Astrocyte of the spinal cord (primary cell): ENCODE measurements around the gene HYDIN.

Source experiments
- DNase-seq: peaks from one replicate; pipeline ENCODE4 v3.0.0; 2011; ENCODE audit warnings: low read depth, low spot score
- H3K4me3 ChIP-seq: 2 replicates; pipeline ENCODE4 v1.5.1; 2011; ENCODE audit warnings: low read depth, mild to moderate bottlenecking, low read length, moderate library complexity
- CTCF ChIP-seq: IDR thresholded peaks from 2 replicates; pipeline ENCODE4 v1.5.1; 2012; ENCODE audit warnings: low read depth, mild to moderate bottlenecking, low read length, inconsistent platforms
- in situ Hi-C: cut with HindIII; loops from 2 replicates; pipeline ENCODE4 v1.10.0; 2017; ENCODE audit warnings: low sequenced_read_pairs

The HYDIN gene

GRCh38 chr16:70803319-70803718 is 427.2 kb downstream of the HYDIN start:
- in situ Hi-C loops = no loop called here
- no peak for DNase-seq
- no peak for TF ChIP-seq CTCF
- no peak overlapping the region for H3K4me3 ChIP-seq

DNA sequence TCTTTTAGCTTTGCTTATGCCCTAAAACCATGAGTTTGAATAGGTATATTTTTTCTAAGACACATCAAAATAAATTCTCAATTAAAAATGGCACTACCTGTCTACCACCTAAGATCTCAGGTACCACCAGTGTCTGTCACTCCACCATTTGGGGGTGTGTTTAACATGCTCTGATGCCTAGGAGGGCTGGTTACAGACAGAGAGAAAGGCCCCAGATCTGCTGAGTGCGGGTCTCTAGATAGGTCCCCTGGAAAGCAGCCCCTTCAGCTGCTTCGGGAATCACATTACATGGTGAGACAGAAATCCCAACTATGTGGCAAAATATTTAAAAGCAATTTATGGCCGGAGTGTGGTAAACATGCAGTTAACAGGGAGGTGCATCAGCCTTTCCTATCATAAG is 428.9 kb downstream of the HYDIN start:
- no peak overlapping the region for H3K4me3 ChIP-seq
- in situ Hi-C loops = no loop called here
- DNase-seq = no peak
- no peak for TF ChIP-seq CTCF

DNA sequence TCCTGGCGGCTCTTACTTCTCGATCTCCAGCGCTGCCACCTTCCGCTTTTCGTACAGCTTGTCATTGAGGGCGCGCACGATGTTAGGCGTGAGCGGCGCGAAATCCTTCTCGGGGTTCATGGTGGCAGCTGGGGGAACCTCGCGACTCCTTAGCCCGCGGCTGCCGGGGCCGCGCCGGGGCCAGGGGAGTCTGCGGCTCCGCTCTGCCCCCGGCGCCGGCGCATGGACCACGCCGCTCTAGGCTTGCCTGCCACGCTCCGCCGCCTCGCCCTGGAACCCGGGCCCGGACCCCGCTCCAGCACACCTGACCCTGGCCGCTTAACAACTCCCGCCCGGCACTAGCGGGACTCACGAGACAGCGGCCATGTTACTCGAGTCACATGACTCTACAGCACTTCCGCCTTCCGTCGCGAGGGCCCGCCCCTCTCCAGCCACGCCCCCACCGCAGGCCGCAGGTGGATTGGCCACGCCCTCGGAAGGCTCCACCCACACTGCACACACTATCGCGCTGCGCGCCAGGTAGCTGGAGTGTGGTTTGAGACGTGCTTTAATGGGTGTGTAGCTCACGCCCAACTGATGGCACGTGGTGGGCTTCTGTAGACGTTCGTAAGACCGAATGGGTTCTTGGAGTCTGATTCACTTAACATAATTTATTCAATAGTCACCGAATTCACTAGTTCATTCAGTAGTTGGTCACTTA is 429.6 kb downstream of the HYDIN start, which contains the start of gene VAC14:
VAC14 (minus strand) TSS at position 378 of the 700 bp plus-strand sequence; CDS start at position 120, 258 bp downstream.
- H3K4me3 ChIP-seq = peak within 1 kb of the TSS; percentile 74
- TF ChIP-seq CTCF = no peak
- peak; percentile 83 for DNase-seq
- in situ Hi-C loops = no loop called here

DNA sequence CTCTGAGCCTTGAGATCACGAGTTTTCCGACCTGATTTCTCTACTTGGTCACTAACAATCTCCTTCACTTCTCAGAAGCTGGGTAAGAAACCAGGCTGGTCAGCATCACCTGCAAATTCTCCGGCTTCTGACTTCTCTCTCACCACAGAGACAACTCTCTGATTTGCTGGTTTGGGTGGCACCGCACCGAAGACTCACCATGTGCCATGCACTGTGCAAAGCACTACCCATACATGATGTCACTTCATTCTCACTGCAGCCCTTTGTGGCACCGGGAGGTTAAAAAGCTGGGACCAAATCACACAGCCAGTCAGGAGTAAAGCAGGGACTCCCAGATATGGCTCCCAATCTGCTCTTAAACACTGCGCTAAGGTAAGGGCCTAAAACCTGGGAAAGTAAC is 430.2 kb downstream of the HYDIN start:
- DNase-seq = no peak
- peak overlapping the region; percentile 74 for H3K4me3 ChIP-seq
- in situ Hi-C loops = no loop called here
- TF ChIP-seq CTCF = no peak

- no peak for TF ChIP-seq CTCF
- no peak overlapping the region for H3K4me3 ChIP-seq
- in situ Hi-C loops = no loop called here
- DNase-seq = no peak
These were observed 434.2 kb downstream of the HYDIN start for GRCh38 chr16:70796301-70796700.

DNA sequence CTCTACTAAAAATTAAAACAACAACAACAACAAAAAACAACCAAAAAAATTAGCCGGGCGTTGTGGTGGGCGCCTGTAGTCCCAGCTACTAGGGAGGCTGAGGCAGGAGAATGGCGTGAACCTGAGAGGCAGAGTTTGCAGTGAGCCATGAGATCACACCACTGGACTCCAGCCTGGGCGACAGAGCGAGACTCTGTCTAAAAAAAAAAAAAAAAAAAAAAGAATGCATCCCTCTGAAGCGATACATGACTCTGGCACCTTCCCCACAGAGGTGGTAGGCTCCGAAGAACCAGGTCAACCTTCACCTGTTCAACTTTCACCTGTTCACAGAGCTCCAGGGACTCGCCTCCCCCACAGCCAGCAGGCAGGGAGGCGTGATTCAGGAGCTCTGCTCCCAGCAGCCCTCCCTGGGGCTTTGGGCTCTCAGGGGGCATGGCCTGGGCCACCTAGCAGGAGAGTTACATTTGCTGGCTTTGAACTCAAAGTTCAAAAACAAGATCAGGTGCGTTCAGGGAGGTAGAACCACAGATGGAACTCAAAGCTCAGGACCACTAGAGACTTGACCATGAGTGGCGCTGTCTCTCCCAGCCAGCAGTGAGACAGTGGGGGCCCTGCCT is 435.1 kb downstream of the HYDIN start:
- in situ Hi-C loops = no loop called here
- no peak for TF ChIP-seq CTCF
- DNase-seq = no peak
- H3K4me3 ChIP-seq = no peak overlapping the region
